Ishikawa (cell line): Measurements from ENCODE around the gene ARMC3.

ENCODE experiments used
- EP300 ChIP-seq: IDR thresholded peaks from 2 replicates; pipeline ENCODE4 v1.6.1; 2012; ENCODE audit warnings: borderline replicate concordance
- TCF12 ChIP-seq: IDR thresholded peaks from 2 replicates; pipeline ENCODE4 v1.6.1; 2012; ENCODE audit warnings: low read depth
- YY1 ChIP-seq: IDR thresholded peaks from 2 replicates; pipeline ENCODE4 v1.6.1; 2012; ENCODE audit warnings: low read depth
- TF ChIP-seq, protein P1 (sequence below): IDR thresholded peaks from 2 replicates; pipeline ENCODE4 v1.6.1; 2012

DNA sequence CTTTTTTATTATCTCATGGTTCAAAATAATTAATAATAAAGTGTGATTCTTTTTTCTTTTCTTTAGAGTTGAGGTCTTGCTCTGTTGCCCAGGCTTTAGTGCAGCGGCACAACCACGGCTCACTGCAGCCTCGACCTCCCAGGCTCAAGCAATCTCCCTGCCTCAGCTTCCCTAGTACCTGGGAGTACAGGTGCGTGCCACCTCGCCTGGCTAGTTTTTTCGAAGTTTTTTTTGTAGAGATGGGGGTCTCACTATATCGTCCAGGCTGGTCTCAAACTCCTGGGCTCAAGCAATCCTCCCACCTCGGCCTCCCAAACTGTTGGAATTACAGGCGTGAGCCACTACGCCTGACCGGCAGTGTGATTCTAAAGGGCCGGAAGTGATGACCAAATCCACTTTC, 139.5 kb downstream of the ARMC3 start:
- no peak for TF ChIP-seq EP300
- no peak for TF ChIP-seq YY1
- no peak for TF ChIP-seq TCF12
- TF ChIP-seq, protein P1, sequence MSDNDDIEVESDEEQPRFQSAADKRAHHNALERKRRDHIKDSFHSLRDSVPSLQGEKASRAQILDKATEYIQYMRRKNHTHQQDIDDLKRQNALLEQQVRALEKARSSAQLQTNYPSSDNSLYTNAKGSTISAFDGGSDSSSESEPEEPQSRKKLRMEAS, result no peak
